ENCODE results near the gene CSE1L.
"Not testable (repeated sequence)": the region's sequence is repeated elsewhere in the genome, so short reads cannot be mapped to it uniquely, and the experiment has no call there.

The CSE1L gene

DNA sequence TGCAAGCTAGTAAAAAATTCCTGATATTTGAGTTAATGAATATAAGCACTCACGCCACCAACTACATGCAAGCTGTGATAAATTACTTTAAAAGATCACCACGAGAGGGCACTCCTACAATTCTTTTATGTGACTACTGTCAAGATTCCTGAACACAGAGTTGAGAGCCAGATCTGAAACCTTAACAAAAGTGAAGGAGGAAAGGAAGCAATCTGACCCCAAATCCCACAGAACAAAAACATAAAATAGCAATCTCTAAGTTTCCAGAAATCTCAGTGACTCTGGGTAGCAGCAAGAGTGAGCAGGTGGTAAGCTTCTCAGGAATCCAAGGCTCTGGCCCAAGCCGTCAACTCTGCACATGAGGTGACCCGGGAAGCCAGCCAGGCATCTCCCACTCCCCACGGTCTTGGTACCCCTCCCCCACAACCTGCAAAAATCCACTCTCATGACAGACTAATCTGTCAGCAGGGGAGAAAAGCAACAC, 86.9 kb downstream of the CSE1L start:
- DNase-seq, result no peak

DNA sequence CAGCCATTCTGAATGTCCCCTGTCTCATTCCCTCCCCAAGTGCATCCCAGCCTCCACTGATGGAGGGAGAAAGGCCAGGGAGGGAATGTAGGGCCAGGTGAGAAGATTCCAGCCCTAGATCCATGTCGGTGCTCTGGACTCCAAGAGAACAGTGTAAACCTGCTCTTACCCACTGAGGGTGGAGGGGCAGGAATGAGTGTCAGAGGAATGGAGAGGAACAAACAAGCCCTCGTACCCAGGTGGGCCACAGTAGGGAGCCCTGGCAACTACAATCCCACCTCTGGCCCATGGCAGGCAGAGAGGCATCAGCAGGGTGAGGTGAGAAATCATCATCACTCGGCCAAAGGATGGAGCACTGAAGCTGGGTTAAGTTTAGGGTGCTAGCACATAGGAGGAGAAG, 87.5 kb downstream of the CSE1L start:
- DNase-seq, result no peak

DNA sequence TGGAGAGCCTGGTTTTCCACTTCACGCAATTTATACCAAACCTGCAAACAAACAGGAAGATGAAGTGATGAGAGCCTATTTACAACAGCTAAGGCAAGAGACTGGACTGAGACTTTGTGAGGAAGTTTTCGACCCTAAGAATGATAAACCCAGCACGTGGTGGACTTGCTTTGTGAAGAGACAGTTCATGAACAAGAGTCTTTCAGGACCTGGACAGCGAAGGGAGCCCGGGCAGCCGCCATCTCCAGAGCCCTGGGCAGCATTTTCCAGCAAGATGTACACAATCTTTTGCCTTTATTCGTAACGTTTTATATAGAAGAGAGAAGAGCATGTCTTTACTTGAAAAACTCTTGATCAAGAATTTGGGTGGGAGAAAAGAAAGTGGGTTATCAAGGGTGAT, 88.7 kb downstream of the CSE1L start:
- DNase-seq, result not testable (repeated sequence)

DNA sequence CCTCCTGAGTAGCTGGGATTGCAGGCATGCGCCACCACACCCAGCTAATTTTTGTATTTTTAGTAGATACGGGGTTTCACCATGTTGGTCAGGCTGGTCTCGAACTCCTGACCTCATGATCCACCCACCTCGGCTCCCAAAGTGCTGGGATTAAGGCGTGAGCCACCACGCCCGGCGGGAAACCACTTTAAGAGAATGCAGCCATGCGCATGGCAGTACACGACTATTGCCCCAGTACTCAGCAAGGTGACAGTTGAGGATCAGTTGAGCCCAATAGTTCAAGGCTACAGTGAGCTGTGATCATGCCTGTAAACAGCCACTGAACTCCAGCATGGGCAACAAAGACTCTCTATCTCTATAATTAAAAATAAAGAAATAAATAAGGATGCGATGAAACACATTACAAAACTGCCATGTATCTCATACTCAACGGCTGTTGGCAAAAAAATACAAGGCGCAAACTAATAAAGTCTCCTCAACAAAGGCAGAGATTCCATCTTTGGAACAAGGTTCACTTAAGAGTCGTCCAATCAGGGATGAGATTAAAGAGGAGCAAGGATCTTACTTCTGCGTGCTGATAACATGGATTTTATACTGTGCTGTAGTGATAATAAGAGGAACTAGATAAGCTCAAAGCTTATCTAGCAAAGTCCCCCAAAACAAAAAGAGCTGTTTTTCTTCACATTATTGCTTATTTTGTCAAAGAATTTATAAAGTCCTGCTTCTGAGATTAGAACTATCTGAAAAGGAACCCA, 90.9 kb downstream of the CSE1L start:
- DNase-seq, result no peak

DNA sequence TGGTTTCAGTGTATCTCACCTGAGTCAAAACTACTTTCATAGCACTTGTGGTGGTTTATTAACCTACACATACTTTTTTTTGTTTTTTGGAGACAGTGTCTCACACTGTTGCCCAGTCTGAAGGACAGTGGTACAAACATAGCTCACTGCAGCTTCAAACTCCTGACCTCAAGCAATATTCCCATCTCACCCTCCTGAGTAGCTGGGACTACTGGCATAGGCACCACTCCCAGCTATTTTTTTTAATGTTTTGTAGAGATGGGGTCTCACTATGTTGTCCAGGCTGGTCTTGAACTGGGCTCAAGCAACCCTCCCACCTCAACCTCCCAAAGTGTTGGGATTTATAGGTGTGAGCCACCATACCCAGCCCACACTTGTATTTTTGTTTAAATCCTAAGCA, 92.3 kb downstream of the CSE1L start:
- no peak for DNase-seq

DNA sequence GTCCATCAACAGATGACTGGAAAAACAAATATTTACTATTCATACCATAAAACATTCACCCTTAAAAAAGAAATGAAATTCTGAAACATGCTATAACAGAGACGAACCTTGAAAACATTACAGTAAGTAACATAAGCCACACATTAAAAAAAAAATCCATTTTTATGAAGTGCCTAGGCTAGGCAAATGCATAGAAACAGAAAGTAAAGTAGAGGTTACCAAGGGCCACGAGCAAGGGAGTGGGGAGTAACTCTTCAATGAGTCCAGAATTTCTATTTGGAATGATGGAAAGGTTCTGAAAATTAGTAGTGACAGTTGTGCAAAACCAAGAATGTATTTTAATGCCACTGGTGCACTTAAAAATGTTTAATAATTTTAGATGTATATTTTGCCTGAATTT, 94.3 kb downstream of the CSE1L start:
- DNase-seq, result no peak

DNA sequence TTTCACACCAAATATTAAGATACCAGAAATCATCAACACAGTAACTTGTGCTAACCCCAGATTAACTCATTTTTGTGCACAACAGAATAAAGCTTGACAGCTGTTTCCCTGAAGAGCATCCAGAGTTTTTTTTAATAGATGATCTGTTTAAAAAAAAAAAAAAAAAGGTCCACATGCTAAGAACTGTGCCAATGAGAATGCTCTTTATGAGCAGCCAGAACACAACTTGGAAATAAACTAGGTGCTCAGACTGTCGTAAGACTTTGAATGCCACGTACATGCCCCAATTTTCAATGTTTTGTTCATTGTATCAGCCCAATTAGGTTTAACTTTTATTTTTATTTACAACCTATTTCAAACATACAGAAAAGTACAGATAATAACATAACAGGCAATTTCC, 94.7 kb downstream of the CSE1L start:
- no peak for DNase-seq

All from CD4-positive, alpha-beta T cell treated with Interleukin-15 for 1 hour (primary cell).